Fibroblast of pulmonary artery (primary cell): ENCODE results near the gene PRPF39.
A peak's percentile ranks its signal among the peaks of the same experiment; 100 is the strongest.

Experiments
- DNase-seq: peaks from one replicate; pipeline ENCODE4 v3.0.0-alpha.2; 2010; ENCODE audit warnings: low read depth
- H3K4me3 ChIP-seq: replicated peaks from 2 replicates; pipeline ENCODE4 v1.5.1; 2011; ENCODE audit warnings: low read depth, mild to moderate bottlenecking, control low read depth, low read length, moderate library complexity
- CTCF ChIP-seq: IDR thresholded peaks from 2 replicates; pipeline ENCODE4 v1.5.1; 2011; ENCODE audit warnings: mild to moderate bottlenecking, control low read depth, low read length, inconsistent platforms; ENCODE audit errors: missing control alignments

Gene PRPF39

GRCh38 chr14:45082420-45082819, 1.5 kb upstream of the PRPF39 start:
- no peak for DNase-seq
- no peak for TF ChIP-seq CTCF

GRCh38 chr14:45083617-45083975, 320 bp upstream of the PRPF39 start:
- DNase-seq, result no peak
- TF ChIP-seq CTCF, result no peak
- H3K4me3 ChIP-seq, result peak overlapping the region; percentile 92

More at GRCh38 chr14:45082420-45082819, 1.5 kb upstream of the PRPF39 start:
- no peak overlapping the region for H3K4me3 ChIP-seq

GRCh38 chr14:45084946-45085346, 1.0 kb downstream of the PRPF39 start:
- peak overlapping the region; percentile 92 for H3K4me3 ChIP-seq
- peak; percentile 36 for DNase-seq
- TF ChIP-seq CTCF, result no peak

- H3K4me3 ChIP-seq, result no peak overlapping the region
- TF ChIP-seq CTCF, result no peak
- no peak for DNase-seq
Observed at GRCh38 chr14:45089813-45090212, 5.9 kb downstream of the PRPF39 start.

- peak; percentile 49 for DNase-seq
- H3K4me3 ChIP-seq, result no peak overlapping the region
- no peak for TF ChIP-seq CTCF
Observed at GRCh38 chr14:45091710-45092109, 7.8 kb downstream of the PRPF39 start.

- no peak for TF ChIP-seq CTCF
- no peak overlapping the region for H3K4me3 ChIP-seq
- no peak for DNase-seq
Observed at GRCh38 chr14:45094275-45094674, 10.4 kb downstream of the PRPF39 start.

GRCh38 chr14:45095143-45095542, 11.2 kb downstream of the PRPF39 start:
- TF ChIP-seq CTCF, result no peak
- DNase-seq, result no peak
- no peak overlapping the region for H3K4me3 ChIP-seq
